Measurements from ENCODE around the gene FADS1. TPM values are rescaled to one million over a fixed set of nuclear protein-coding genes. Genes with fewer than 3 reads are reported as not detected.

Gene FADS1
- total RNA-seq, 6 donors from 2014 or later, result 38.8 to 63.7 (median 53.2) TPM

DNA sequence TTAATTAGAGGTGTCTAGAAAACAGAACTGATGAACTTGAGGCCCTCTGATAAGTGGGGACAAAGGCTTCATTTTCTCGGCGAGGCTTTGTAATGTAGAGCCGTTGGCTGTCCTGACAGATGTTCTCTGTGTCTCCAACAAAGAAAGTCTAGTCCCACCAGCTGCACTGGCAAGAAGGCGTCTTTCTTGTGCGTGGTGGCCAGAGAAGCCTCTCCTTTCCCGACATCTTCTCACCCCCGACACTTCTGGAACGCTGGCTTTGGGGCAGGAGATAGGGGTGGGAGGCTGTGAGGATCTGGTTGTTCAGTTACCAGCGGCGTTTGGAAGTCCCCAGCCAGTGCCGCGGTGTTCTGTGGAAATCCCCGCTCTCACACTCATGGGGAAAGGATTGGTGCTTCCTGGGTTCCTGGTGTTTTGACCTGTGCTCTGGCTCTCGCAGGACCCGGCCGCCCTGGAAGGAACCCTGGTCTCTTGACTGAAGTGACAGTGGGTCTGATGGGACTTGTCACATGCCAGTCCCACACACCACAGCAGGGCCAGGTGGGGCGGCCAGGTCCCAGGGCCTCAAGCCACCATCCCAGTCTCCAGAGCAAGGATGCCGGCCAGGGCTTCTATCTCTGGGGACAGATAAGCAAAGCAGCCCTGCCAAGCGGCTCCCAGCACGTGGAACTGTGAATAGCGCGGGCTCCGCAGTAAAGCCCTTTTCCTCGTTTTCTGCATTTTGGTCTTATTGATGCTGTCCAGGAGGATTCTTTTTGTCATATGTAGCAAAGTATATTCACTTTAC, 34.5 kb upstream of the FADS1 start:
- DNase-seq, result peak in 1 of 2 donors; percentile 75
- peaks cover 4 to 66% (median 32%) of the 10 kb centered on the region in 4 donors for H3K36me3 ChIP-seq
- no peaks in the 10 kb centered on the region for H3K9me3 ChIP-seq
- no peaks in the 10 kb centered on the region for H3K4me1 ChIP-seq
- H3K27me3 ChIP-seq, result no peaks in the 10 kb centered on the region
- no peak overlapping the region for H3K27ac ChIP-seq
- H3K4me3 ChIP-seq, result no peak overlapping the region
- WGBS, 2 donors, result 91 to 92% methylated on average over 24 of the region's 24 CpGs
- ATAC-seq (ENCODE audit: low FRiP score in 2 of 2), result no peak
- TF ChIP-seq EP300 (IDR thresholded peaks at IDR 0.05) (no peak), POLR2AphosphoS5 (IDR thresholded peaks at IDR 0.05) (no peak), POLR2A (IDR thresholded peaks at IDR 0.05) (no peak)
- TF ChIP-seq, protein P1, sequence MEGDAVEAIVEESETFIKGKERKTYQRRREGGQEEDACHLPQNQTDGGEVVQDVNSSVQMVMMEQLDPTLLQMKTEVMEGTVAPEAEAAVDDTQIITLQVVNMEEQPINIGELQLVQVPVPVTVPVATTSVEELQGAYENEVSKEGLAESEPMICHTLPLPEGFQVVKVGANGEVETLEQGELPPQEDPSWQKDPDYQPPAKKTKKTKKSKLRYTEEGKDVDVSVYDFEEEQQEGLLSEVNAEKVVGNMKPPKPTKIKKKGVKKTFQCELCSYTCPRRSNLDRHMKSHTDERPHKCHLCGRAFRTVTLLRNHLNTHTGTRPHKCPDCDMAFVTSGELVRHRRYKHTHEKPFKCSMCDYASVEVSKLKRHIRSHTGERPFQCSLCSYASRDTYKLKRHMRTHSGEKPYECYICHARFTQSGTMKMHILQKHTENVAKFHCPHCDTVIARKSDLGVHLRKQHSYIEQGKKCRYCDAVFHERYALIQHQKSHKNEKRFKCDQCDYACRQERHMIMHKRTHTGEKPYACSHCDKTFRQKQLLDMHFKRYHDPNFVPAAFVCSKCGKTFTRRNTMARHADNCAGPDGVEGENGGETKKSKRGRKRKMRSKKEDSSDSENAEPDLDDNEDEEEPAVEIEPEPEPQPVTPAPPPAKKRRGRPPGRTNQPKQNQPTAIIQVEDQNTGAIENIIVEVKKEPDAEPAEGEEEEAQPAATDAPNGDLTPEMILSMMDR (IDR thresholded peaks at IDR 0.05), result no peak

DNA sequence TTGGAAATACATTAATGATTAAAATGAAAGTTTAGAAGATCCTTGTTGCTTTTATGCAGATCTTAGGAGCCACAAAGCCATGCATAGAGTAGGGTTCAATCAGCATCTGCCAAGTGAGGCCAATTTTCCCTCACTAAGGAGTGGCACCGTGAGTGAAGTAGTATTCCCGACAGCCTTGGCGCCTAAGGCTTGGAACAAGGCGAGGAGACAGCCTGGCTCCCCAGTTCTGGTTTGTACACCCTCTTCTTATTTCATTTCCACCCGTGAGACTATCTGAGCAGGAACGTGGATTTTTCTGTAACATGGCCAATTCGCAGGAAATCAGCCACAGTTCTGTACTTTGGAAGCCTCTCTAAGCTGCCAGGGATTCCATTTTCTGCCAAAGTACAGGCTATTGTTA, 33.9 kb upstream of the FADS1 start:
- no peak for ATAC-seq (ENCODE audit: low FRiP score in 2 of 2)
- DNase-seq, result no peak
- peaks cover 4 to 66% (median 31%) of the 10 kb centered on the region in 4 donors for H3K36me3 ChIP-seq
- no peaks in the 10 kb centered on the region for H3K4me1 ChIP-seq
- no peak overlapping the region for H3K4me3 ChIP-seq
- H3K27me3 ChIP-seq, result no peaks in the 10 kb centered on the region
- no peak for TF ChIP-seq EP300 (IDR thresholded peaks at IDR 0.05)
- no peak for TF ChIP-seq POLR2AphosphoS5 (IDR thresholded peaks at IDR 0.05)
- TF ChIP-seq POLR2A (IDR thresholded peaks at IDR 0.05), result no peak
- TF ChIP-seq, protein P1 (IDR thresholded peaks at IDR 0.05), result no peak
- H3K9me3 ChIP-seq, result no peaks in the 10 kb centered on the region
- WGBS, 2 donors, result 79 to 88% methylated on average over 7 of the region's 7 CpGs
- H3K27ac ChIP-seq, result no peak overlapping the region

- ATAC-seq (ENCODE audit: low FRiP score in 2 of 2) (no peak), DNase-seq (no peak)
- H3K9me3 ChIP-seq, result no peaks in the 10 kb centered on the region
- WGBS, 2 donors, result 90 to 99% methylated on average over 9 of the region's 9 CpGs
- no peaks in the 10 kb centered on the region for H3K4me1 ChIP-seq
- H3K27me3 ChIP-seq, result no peaks in the 10 kb centered on the region
- no peak overlapping the region for H3K27ac ChIP-seq
- no peak for TF ChIP-seq EP300 (IDR thresholded peaks at IDR 0.05)
- no peak for TF ChIP-seq POLR2AphosphoS5 (IDR thresholded peaks at IDR 0.05)
- TF ChIP-seq POLR2A (IDR thresholded peaks at IDR 0.05), result no peak
- TF ChIP-seq, protein P1 (IDR thresholded peaks at IDR 0.05), result no peak
- H3K36me3 ChIP-seq, result peaks cover 7 to 52% (median 27%) of the 10 kb centered on the region in 4 donors
- H3K4me3 ChIP-seq, result no peak overlapping the region
Measured at GRCh38 chr11:61848631-61849030, 31.8 kb upstream of the FADS1 start.

GRCh38 chr11:61847914-61848581, 31.2 kb upstream of the FADS1 start:
- DNase-seq (no peak), ATAC-seq (ENCODE audit: low FRiP score in 2 of 2) (no peak)
- Histone ChIP-seq H3K4me3 (no peak overlapping the region), H3K27me3 (no peaks in the 10 kb centered on the region), H3K9me3 (no peaks in the 10 kb centered on the region), H3K4me1 (no peaks in the 10 kb centered on the region), H3K27ac (no peak overlapping the region), H3K36me3 (peaks cover 7 to 49% (median 29%) of the 10 kb centered on the region in 4 donors)
- TF ChIP-seq POLR2AphosphoS5 (IDR thresholded peaks at IDR 0.05), result no peak
- TF ChIP-seq EP300 (IDR thresholded peaks at IDR 0.05), result no peak
- TF ChIP-seq, protein P1 (IDR thresholded peaks at IDR 0.05), result no peak
- TF ChIP-seq POLR2A (IDR thresholded peaks at IDR 0.05), result no peak
- 92% methylated on average over 18 of the region's 18 CpGs for WGBS, 2 donors
